Glomerular visceral epithelial cell (primary cell): ENCODE data around the gene MLLT6.

Source experiments
- DNase-seq: peaks from one replicate; pipeline ENCODE4 v3.0.0-alpha.2; 2016; ENCODE audit errors: extremely low spot score

Gene MLLT6

GRCh38 chr17:38762231-38762630 is 57.2 kb downstream of the MLLT6 start:
- no peak for DNase-seq

GRCh38 chr17:38766341-38766740 is 61.3 kb downstream of the MLLT6 start:
- no peak for DNase-seq

GRCh38 chr17:38768417-38768816 is 63.3 kb downstream of the MLLT6 start:
- DNase-seq, result no peak

- DNase-seq, result no peak
Observed at GRCh38 chr17:38773258-38773657, 68.2 kb downstream of the MLLT6 start.

DNA sequence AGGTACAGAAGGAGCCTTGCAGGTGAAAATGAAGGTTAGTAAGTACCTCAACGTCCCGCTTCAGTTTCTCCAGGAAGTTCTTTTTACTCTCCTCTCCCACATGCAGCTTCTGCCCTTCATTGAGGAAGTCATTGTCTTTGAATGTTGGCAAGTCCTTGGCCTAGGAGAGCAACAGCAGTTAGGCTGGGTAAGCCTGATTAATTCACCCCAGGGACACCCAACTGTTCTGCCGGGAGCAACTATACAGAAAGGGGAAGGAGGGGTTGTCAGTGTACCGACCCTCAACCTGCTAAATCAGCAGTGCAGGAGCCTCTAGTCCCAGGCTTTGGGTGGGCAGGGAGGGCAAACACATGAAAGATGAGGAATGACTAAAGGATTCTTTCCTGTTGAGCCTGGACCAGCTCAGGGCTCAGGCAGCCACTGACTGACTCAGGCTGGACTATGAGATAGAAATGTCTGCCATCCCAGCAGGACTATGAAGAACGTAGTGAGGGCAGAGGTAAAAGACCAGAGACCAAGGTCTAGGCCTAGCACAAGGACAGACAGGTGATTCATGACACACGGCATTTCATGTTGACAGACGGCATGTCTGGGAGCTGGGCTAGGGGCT is 72.7 kb downstream of the MLLT6 start:
- DNase-seq, result no peak
